ENCODE measurements around the gene RPUSD1. TPM values are rescaled to one million over a fixed set of nuclear protein-coding genes. Genes with fewer than 3 reads are reported as not detected.

Gene RPUSD1
- polyA plus RNA-seq, 1 donor = 10.7 TPM

GRCh38 chr16:819336-820043, 31.3 kb upstream of the RPUSD1 start:
- no peak for DNase-seq

GRCh38 chr16:818592-818991, 30.4 kb upstream of the RPUSD1 start:
- no peak for DNase-seq

GRCh38 chr16:818132-818531, 30.0 kb upstream of the RPUSD1 start:
- no peak for DNase-seq

DNA sequence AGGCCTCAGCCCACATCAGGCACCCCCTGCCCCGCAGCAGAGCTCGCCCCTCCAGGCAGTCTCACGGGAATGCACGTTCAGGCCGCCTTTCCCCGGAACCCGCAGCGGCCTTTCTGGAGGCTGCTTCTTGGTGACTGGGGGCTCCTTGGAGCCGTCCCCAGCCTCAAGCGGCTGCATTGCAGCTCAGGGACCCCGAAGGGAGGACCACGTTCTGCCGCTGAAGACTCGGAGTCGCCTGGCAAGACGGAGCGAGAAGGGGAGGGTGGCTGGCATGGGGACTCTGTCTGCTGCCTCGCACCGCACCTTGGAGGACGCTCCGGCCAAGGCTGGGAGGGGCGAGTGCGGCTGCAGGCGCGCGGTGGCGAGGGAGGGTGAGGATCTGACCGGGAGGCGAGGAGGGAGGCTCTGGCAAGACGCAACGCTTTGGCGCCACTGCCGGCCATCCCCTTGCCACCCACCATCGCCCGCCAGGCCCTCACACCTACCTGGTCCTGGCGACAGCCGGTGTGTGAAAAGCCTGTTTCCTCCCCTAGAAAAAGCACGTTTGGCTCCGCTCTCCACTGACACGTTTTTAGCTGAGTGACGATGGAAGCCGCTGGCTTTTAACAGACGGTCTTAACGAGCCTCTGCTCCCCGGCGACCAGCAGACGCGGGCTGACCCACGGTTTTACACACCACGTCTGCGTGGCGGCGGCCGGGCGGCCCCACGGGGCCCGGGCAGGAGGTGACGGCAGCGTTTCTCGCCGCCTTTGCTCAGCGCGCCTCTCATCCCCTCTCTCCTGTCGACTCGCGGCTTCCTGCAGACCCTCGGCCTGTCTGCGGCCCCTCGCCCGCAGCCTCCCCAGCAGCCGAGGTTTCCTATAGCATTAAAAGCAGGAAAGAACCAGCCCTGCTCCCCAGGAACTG, 29.1 kb upstream of the RPUSD1 start:
- DNase-seq = no peak

GRCh38 chr16:815861-816260, 27.7 kb upstream of the RPUSD1 start:
- no peak for DNase-seq

GRCh38 chr16:814974-815373, 26.8 kb upstream of the RPUSD1 start:
- no peak for DNase-seq

DNA sequence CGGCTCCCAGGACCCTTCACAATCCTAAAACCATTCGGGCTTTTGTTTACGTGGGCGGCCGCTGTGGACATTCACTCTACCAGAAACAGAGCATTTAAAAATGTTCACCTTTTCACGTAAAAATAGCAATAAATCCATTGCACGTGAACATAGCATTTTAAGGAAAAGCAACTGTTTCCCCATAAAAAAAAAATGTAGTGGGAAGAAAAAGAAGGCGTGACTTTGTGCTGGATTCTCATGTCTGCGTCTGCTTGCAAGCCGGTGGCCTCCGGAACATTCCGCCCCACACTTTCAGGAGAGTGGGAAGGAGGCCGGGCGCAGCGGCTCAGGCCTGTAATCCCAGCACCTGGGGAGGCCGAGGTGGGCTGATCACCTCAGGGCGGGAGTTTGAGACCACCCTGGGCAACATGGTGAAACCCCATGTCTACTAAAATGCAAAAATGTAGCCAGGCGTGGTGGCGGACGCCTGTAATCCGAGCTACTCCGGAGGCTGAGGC, 25.8 kb upstream of the RPUSD1 start:
- DNase-seq = no peak

DNA sequence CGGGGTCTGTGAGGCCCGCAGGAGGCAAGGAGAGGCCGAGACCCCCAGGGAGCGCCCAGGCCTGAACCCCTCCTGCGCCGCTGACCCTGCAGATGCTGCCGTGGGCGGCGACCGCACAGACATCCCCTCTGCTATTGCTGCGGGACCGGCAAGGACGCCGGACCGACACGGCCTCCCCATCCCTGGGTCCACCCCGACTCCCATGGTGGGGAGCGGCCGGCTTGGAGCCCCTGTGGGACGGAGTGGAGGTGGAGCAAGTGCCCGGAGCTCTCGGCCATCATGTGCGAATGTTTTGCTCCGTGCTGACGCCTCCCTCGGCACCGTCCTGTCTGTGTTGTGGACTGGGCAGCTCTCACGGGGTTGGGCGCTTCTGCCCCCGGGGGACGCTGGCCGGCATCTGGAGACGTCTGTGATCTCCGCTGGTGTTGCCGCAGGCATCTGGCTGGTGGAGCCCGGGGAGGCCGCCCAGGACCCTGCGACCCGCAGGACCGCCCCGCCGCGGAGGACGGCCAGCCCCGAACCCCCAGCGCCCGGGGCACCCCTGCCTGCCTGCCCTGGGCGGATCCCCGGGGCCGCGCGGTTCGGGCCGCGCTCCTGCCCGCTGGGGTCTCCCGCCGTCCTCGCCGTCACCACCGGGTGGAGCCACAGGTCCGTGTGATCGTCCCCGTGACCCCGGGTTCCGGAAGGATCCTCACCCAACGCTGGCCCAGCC, 25.2 kb upstream of the RPUSD1 start:
- no peak for DNase-seq

DNA sequence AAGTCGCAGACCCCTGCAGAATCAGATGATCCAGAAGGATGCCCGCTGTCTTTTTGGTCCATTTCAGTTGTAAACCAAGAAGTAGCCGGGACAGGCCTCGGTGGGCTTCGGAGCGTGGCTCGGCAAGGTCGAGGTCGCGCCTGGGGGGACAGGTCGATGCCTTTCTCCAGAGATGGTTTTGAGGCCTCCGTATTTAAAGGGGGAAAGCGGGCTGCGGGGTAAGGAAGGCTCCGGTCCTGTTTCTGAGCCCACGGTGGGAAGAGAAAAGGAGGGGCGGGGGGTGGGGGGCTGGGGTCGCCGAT, 19.9 kb upstream of the RPUSD1 start:
- DNase-seq = no peak

- peak; percentile 89 for DNase-seq
Observed at GRCh38 chr16:807347-808084, 19.3 kb upstream of the RPUSD1 start.

DNA sequence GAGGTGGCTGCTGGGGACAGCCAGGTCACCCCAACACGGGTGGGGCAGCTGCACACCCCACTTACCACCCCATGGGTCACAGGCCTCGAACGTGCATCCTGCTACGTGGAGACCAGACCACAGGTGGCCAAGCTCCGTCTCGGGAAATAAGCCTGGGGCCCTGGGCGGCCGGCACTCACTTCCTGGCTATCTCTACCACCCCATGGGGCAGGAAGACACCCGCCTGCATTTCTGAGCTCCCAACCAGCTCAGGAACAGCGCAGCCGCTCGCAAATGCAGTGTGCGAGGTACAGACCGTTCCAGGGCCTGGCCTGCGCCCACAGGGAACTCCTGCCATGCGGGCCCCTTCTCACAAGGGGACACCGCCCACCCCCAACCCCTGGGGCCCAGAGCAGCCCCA, 17.3 kb upstream of the RPUSD1 start:
- no peak for DNase-seq

DNA sequence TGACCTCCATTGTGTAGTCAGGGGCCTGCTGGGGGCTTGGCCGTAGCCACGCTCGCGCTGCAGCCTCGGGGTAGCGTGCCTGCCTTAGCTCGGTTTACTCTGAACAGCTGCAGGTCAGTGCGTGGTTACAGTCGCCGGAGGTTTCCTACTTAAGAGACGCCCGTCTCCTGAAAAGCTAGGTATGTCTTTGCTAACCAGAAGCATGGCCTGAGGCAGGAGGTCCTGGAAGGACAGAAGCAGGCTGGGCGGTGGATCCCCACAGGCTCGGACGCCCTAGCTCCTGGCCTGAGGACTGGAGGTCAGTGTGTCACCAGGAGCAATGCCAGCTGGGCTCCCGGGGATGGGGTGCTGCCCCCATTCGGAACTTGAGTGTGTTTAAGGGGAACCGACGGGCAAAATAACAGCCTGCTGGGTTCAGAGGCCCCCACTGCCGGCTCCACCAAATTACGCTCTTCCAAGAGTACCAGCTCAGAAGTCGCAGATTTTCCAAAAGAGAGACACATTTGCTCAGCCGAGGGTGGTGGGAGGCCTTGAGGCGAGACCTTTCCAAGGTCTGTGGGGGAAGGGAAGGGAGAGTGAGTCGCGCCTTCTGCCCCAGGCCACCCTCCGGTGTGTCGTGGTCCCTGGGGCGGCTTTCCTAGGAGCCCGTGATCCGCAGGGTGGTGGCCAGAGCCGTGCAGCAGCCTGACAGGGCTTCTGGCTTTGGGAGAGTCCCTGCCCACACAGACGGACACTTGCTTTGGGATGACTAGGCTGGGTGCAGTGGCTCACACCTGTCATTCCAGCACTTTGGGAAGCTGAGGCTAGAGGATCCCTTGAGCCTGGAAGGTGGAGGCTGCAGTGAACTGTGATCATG, 16.2 kb upstream of the RPUSD1 start:
- DNase-seq = no peak

GRCh38 chr16:803754-804080, 15.5 kb upstream of the RPUSD1 start:
- DNase-seq = no peak

DNA sequence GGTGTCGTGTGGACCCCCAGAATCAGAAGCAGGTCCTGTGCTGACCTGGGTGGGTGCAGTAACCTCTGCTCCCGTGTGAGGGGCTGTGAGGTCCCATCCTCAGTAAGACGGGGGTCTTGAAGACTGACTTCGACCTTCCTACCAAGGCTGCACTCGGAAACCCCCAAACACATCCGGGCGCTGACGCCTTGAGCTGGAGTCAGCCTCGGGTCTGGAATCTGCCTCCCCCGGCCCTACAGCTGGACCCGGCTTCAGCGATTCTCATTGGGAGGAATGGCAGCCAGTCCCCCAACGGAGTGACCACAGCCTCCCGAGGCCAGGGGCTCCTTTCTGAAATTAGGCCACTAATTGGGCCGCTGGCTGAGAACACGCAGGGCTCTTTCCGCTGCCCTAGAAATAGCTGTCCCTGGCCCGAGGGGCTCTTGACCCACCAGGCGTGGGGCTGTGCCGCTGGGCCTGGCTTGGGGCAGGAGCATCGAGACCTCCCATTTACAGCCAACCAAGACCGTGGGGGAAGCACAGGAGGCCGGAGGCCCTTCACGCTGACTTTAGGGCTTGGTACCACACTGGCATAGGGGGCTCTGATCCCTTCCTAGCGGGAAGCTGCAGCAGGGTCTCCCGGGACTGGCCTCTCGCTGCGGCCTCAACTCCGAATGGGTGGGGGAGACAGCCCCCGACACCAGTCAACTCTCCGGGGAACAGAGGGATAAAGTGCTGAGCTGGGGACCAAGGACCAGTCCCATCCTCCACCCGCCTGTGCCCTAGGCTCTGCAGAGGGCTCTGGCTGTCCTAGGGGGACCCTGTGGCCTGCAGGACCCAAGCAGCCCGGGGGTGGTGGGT, 15.0 kb upstream of the RPUSD1 start:
- DNase-seq = no peak

GRCh38 chr16:802461-802860, 14.3 kb upstream of the RPUSD1 start:
- no peak for DNase-seq

- DNase-seq = no peak
Observed at GRCh38 chr16:801584-802363, 13.6 kb upstream of the RPUSD1 start.

- DNase-seq = no peak
Observed at GRCh38 chr16:800834-801511, 12.8 kb upstream of the RPUSD1 start.

GRCh38 chr16:799948-800833, 12.0 kb upstream of the RPUSD1 start, which contains the start of gene GNG13:
GNG13 (minus strand) TSS chr16:800734; CDS start chr16:799077, 1,657 bp downstream.
- no peak for DNase-seq
